ENCODE measurements around the gene ZBTB46.
"Not testable (repeated sequence)": the region's sequence is repeated elsewhere in the genome, so short reads cannot be mapped to it uniquely, and the experiment has no call there.

- not testable (repeated sequence) for TF ChIP-seq CTCF (IDR thresholded peaks at IDR 0.05; ENCODE audit: poor library complexity); EZH2phosphoT487 (IDR thresholded peaks at IDR 0.05; ENCODE audit: low read depth, severe bottlenecking, unreplicated experiment)
Observed at GRCh38 chr20:63730189-63730733, 100.8 kb downstream of the ZBTB46 start.

Data from hepatocyte (in vitro differentiated cells).